CD4-positive, CD25-positive, alpha-beta regulatory T cell (primary cell): ENCODE data around the gene SPATA24. TPM values are rescaled to one million over a fixed set of nuclear protein-coding genes. Genes with fewer than 3 reads are reported as not detected.

Experiments used
- ATAC-seq, 2 donors: fragments of 150-1000 bp; cut with Tn5 transposase; one replicate each; pipeline ENCODE4 v1.10.0; 2021; ENCODE audit warnings: low read depth in 2 of 2, moderate number of reproducible peaks in 2 of 2, moderate library complexity in 1 of 2
- DNase-seq, 3 donors: peaks; one replicate each; pipeline versions ENCODE4 v3.0.0 to v3.0.0-alpha.2; 2012 to 2022; ENCODE audit warnings: mixed read lengths in 1 of 3
- H3K27ac ChIP-seq: one replicate; pipeline ENCODE4 v1.7.0; 2013; ENCODE audit warnings: mild to moderate bottlenecking, low read length; ENCODE audit not compliant: insufficient read depth, poor library complexity, severe bottlenecking
- H3K27me3 ChIP-seq: one replicate; pipeline ENCODE4 v1.7.0; 2013; ENCODE audit warnings: low read length; ENCODE audit not compliant: control insufficient read depth, insufficient read depth
- H3K36me3 ChIP-seq: one replicate; pipeline ENCODE4 v1.7.0; 2013; ENCODE audit warnings: mild to moderate bottlenecking, low read length, moderate library complexity; ENCODE audit not compliant: control insufficient read depth, insufficient read depth
- H3K4me1 ChIP-seq: 2 replicates; pipeline ENCODE4 v1.7.0; 2013; ENCODE audit warnings: mild to moderate bottlenecking, low read length; ENCODE audit not compliant: insufficient read depth, control insufficient read depth, poor library complexity, severe bottlenecking
- H3K4me3 ChIP-seq: one replicate; pipeline ENCODE4 v1.7.0; 2013; ENCODE audit warnings: low read depth, mild to moderate bottlenecking, low read length, moderate library complexity
- H3K9me3 ChIP-seq, 2 experiments: 1 replicate in 1 of 2; 2 replicates in 1 of 2; pipeline ENCODE4 v1.7.0; 2013; ENCODE audit warnings: low read length in 2 of 2, mild to moderate bottlenecking in 1 of 2, moderate library complexity in 1 of 2; ENCODE audit not compliant: control insufficient read depth in 2 of 2
- H3K27ac Mint-ChIP-seq, 3 donors: one replicate each; pipeline ENCODE4 v1.8.0; 2020 to 2022; ENCODE audit warnings: mild to moderate bottlenecking in 3 of 3, mixed read lengths in 3 of 3, moderate library complexity in 2 of 3
- H3K27me3 Mint-ChIP-seq: one replicate; pipeline ENCODE4 v1.8.0; 2022; ENCODE audit warnings: mild to moderate bottlenecking, mixed read lengths
- H3K36me3 Mint-ChIP-seq: one replicate; pipeline ENCODE4 v1.8.0; 2020; ENCODE audit warnings: mixed read lengths
- H3K4me1 Mint-ChIP-seq, 4 donors: one replicate each; pipeline ENCODE4 v1.8.0; 2020 to 2022; ENCODE audit warnings: mixed read lengths in 4 of 4, mild to moderate bottlenecking in 1 of 4
- H3K4me3 Mint-ChIP-seq, 4 donors: one replicate each; pipeline ENCODE4 v1.8.0; 2020 to 2022; ENCODE audit warnings: mild to moderate bottlenecking in 4 of 4, mixed read lengths in 4 of 4, moderate library complexity in 3 of 4
- H3K9me3 Mint-ChIP-seq, 7 donors: one replicate each; pipeline ENCODE4 v1.8.0; 2020 to 2022; ENCODE audit warnings: mixed read lengths in 7 of 7, mild to moderate bottlenecking in 3 of 7, moderate library complexity in 2 of 7
- polyA plus RNA-seq, 4 donors: library from polyadenylated mRNA; unstranded; fragments of 300-500 nt; fragmentation: Illumina TruSeq; gene quantifications; one replicate each; pipeline ENCODE4 v1.2.3, GENCODE V29; 2021
- total RNA-seq: library from RNA; stranded (reverse); gene quantifications from one replicate; pipeline ENCODE4 v1.2.3, GENCODE V29; 2022

SPATA24 gene, protein sequence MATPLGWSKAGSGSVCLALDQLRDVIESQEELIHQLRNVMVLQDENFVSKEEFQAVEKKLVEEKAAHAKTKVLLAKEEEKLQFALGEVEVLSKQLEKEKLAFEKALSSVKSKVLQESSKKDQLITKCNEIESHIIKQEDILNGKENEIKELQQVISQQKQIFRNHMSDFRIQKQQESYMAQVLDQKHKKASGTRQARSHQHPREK
- total RNA-seq (4.4 TPM), polyA plus RNA-seq (1 to 10 TPM; 5.5 to 6.8 (median 6.1) TPM)

- no peaks in the 10 kb centered on the region for H3K36me3 Mint-ChIP-seq
- ATAC-seq (peak; percentile 92 to 93), DNase-seq (peak; percentile 96 to 100 (median 98))
- peak within 1 kb of the TSS; percentile 90 to 99 (median 95) for H3K4me3 Mint-ChIP-seq
- no peaks in the 10 kb centered on the region for H3K9me3 Mint-ChIP-seq
- H3K27me3 ChIP-seq: no peaks in the 10 kb centered on the region
- no peaks in the 10 kb centered on the region for H3K36me3 ChIP-seq
- H3K27me3 Mint-ChIP-seq: no peaks in the 10 kb centered on the region
- peaks cover 17% of the 10 kb centered on the region for H3K4me1 ChIP-seq
- H3K27ac Mint-ChIP-seq: peak within 1 kb of the TSS; percentile 99 to 100 (median 99)
- no peaks in the 10 kb centered on the region for H3K9me3 ChIP-seq
- H3K4me1 Mint-ChIP-seq: peaks cover 16 to 34% (median 26%) of the 10 kb centered on the region in 4 donors
- peak within 1 kb of the TSS; percentile 81 for H3K4me3 ChIP-seq
- peak within 1 kb of the TSS; percentile 94 for H3K27ac ChIP-seq
These were observed at the start of gene SPATA24 for GRCh38 chr5:139403787-139404483. TSS of gene SPATA24 (minus strand) at chr5:139404089. CDS start at chr5:139404060, 29 bp downstream.

GRCh38 chr5:139451878-139452660 is 48.2 kb upstream of the SPATA24 start:
- no peaks in the 10 kb centered on the region for H3K9me3 ChIP-seq
- peaks cover 10 to 47% (median 22%) of the 10 kb centered on the region in 4 donors for H3K4me1 Mint-ChIP-seq
- ATAC-seq (no peak), DNase-seq (no peak)
- no peaks in the 10 kb centered on the region for H3K27me3 ChIP-seq
- H3K27ac Mint-ChIP-seq: no peak overlapping the region
- no peaks in the 10 kb centered on the region for H3K36me3 Mint-ChIP-seq
- H3K9me3 Mint-ChIP-seq: no peaks in the 10 kb centered on the region
- no peaks in the 10 kb centered on the region for H3K27me3 Mint-ChIP-seq
- H3K4me3 ChIP-seq: no peak overlapping the region
- H3K4me3 Mint-ChIP-seq: no peak overlapping the region
- no peak overlapping the region for H3K27ac ChIP-seq
- H3K36me3 ChIP-seq: no peaks in the 10 kb centered on the region
- H3K4me1 ChIP-seq: peaks cover 20% of the 10 kb centered on the region

DNA sequence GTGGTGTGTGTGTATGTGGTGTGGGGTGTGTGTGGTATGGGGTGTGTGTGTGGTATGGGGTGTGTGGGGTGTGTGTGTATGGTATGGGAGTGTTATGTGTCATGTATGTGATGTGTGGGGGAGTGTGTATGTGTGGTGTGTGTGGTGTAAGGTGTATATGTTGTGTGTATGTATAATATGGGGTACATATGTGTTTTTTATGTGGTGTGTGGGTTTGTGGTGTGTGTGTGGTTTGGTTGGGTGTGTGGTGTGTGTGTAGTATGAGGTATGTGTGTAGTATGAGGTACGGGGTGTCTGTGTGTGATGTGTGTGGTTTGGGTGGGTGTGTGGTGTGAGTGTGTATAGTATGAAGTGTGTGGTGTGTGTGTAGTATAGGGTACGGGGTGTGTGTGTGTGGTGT is 47.3 kb upstream of the SPATA24 start:
- H3K36me3 ChIP-seq: no peaks in the 10 kb centered on the region
- no peak for ATAC-seq
- Mint-ChIP-seq H3K36me3 (no peaks in the 10 kb centered on the region), H3K9me3 (no peaks in the 10 kb centered on the region), H3K27ac (no peak overlapping the region), H3K4me3 (no peak overlapping the region), H3K27me3 (no peaks in the 10 kb centered on the region), H3K4me1 (peaks cover 14 to 48% (median 24%) of the 10 kb centered on the region in 4 donors)
- H3K9me3 ChIP-seq: no peaks in the 10 kb centered on the region
- no peak for DNase-seq
- H3K4me3 ChIP-seq: no peak overlapping the region
- no peak overlapping the region for H3K27ac ChIP-seq
- H3K27me3 ChIP-seq: no peaks in the 10 kb centered on the region
- peaks cover 23% of the 10 kb centered on the region for H3K4me1 ChIP-seq

GRCh38 chr5:139446956-139447779 is 43.3 kb upstream of the SPATA24 start:
- H3K36me3 Mint-ChIP-seq: no peaks in the 10 kb centered on the region
- DNase-seq: peak in 1 of 3 donors; percentile 43
- no peaks in the 10 kb centered on the region for H3K27me3 ChIP-seq
- ATAC-seq: no peak
- H3K27me3 Mint-ChIP-seq: no peaks in the 10 kb centered on the region
- H3K4me1 Mint-ChIP-seq: peaks cover 24 to 56% (median 37%) of the 10 kb centered on the region in 4 donors
- peak overlapping the region in 2 of 4 donors; percentile 54 to 62 for H3K4me3 Mint-ChIP-seq
- H3K4me3 ChIP-seq: no peak overlapping the region
- no peaks in the 10 kb centered on the region for H3K9me3 Mint-ChIP-seq
- H3K4me1 ChIP-seq: peaks cover 32% of the 10 kb centered on the region
- H3K27ac ChIP-seq: no peak overlapping the region
- H3K27ac Mint-ChIP-seq: peak overlapping the region in 2 of 3 donors; percentile 68 to 83
- H3K36me3 ChIP-seq: no peaks in the 10 kb centered on the region
- no peaks in the 10 kb centered on the region for H3K9me3 ChIP-seq

GRCh38 chr5:139445325-139446170 is 41.7 kb upstream of the SPATA24 start:
- no peak for DNase-seq
- Mint-ChIP-seq H3K36me3 (no peaks in the 10 kb centered on the region), H3K4me1 (peaks cover 24 to 56% (median 37%) of the 10 kb centered on the region in 4 donors), H3K27ac (peak overlapping the region in 2 of 3 donors; percentile 62 to 75), H3K9me3 (no peaks in the 10 kb centered on the region), H3K27me3 (no peaks in the 10 kb centered on the region), H3K4me3 (peak overlapping the region in 1 of 4 donors; percentile 54)
- H3K9me3 ChIP-seq: no peaks in the 10 kb centered on the region
- no peaks in the 10 kb centered on the region for H3K36me3 ChIP-seq
- ATAC-seq: no peak
- no peak overlapping the region for H3K4me3 ChIP-seq
- H3K27ac ChIP-seq: no peak overlapping the region
- no peaks in the 10 kb centered on the region for H3K27me3 ChIP-seq
- H3K4me1 ChIP-seq: peaks cover 23% of the 10 kb centered on the region

- Histone ChIP-seq H3K27ac (no peak overlapping the region), H3K27me3 (no peaks in the 10 kb centered on the region), H3K36me3 (no peaks in the 10 kb centered on the region), H3K9me3 (no peaks in the 10 kb centered on the region), H3K4me1 (peaks cover 34% of the 10 kb centered on the region), H3K4me3 (peak overlapping the region; percentile 2)
- peak overlapping the region in 2 of 4 donors; percentile 84 to 86 for H3K4me3 Mint-ChIP-seq
- no peaks in the 10 kb centered on the region for H3K9me3 Mint-ChIP-seq
- peaks cover 28 to 66% (median 42%) of the 10 kb centered on the region in 4 donors for H3K4me1 Mint-ChIP-seq
- H3K36me3 Mint-ChIP-seq: no peaks in the 10 kb centered on the region
- peak overlapping the region; percentile 65 to 93 (median 71) for H3K27ac Mint-ChIP-seq
- DNase-seq (peak in 1 of 3 donors; percentile 55), ATAC-seq (no peak)
- H3K27me3 Mint-ChIP-seq: no peaks in the 10 kb centered on the region
These were observed 40.1 kb upstream of the SPATA24 start for GRCh38 chr5:139443831-139444453.
